WTC11 (cell line): Measurements from ENCODE around the gene OCEL1. TPM values are rescaled to one million over a fixed set of nuclear protein-coding genes. Genes with fewer than 3 reads are reported as not detected.

Source experiments
- ATAC-seq: fragments of 200-7000 bp; cut with Tn5 transposase; 2 replicates; pipeline ENCODE4 v1.10.0; 2021; ENCODE audit warnings: mild to moderate bottlenecking, moderate library complexity
- CTCF ChIA-PET: fragments of 300-600 bp; sonication (Branson Sonifier 250); formaldehyde crosslinking; loops from one replicate; lab custom pipeline; 2021; ENCODE audit warnings: antibody characterized with exemption; lab: Charles Lee
- POLR2A ChIA-PET: fragments of 350-600 bp; sonication (Branson Sonifier 250); formaldehyde crosslinking; loops from one replicate; lab custom pipeline; 2021; ENCODE audit warnings: antibody characterized with exemption; lab: Charles Lee
- DNase-seq: peaks from one replicate; pipeline ENCODE4 v3.0.0; 2021; ENCODE audit warnings: low spot score
- H3K27ac Mint-ChIP-seq: 2 replicates; pipeline ENCODE4 v1.8.0; 2021; ENCODE audit warnings: mixed read lengths
- H3K27me3 Mint-ChIP-seq: 2 replicates; pipeline ENCODE4 v1.8.0; 2021; ENCODE audit warnings: low read depth, mild to moderate bottlenecking, moderate library complexity, mixed read lengths
- H3K36me3 Mint-ChIP-seq: 2 replicates; pipeline ENCODE4 v1.8.0; 2021; ENCODE audit warnings: mixed read lengths
- H3K4me1 Mint-ChIP-seq: 2 replicates; pipeline ENCODE4 v1.8.0; 2022; ENCODE audit warnings: mixed read lengths
- H3K4me3 Mint-ChIP-seq: 2 replicates; pipeline ENCODE4 v1.8.0; 2021; ENCODE audit warnings: mild to moderate bottlenecking, moderate library complexity, mixed read lengths
- H3K9me3 Mint-ChIP-seq: 2 replicates; pipeline ENCODE4 v1.8.0; 2021; ENCODE audit warnings: mixed read lengths
- AFF4 ChIP-seq: sonication (generic); formaldehyde crosslinking; IDR thresholded peaks from 2 replicates; pipeline ENCODE4 v1.8.1; 2023; ENCODE audit warnings: mild to moderate bottlenecking, missing genetic modification reagents, borderline replicate concordance
- ATF3 ChIP-seq: sonication (generic); formaldehyde crosslinking; conservative IDR thresholded peaks from 2 replicates; pipeline ENCODE4 v1.8.1; 2022; ENCODE audit warnings: mild to moderate bottlenecking, missing genetic modification reagents
- ATF6 ChIP-seq: sonication (generic); formaldehyde crosslinking; IDR thresholded peaks from 2 replicates; pipeline ENCODE4 v1.8.1; 2023; ENCODE audit warnings: mild to moderate bottlenecking, missing genetic modification reagents
- CREM ChIP-seq: sonication (generic); formaldehyde crosslinking; IDR thresholded peaks from 2 replicates; pipeline ENCODE4 v1.8.1; 2022; ENCODE audit warnings: mild to moderate bottlenecking, missing genetic modification reagents, moderate library complexity
- ELF4 ChIP-seq: sonication (generic); formaldehyde crosslinking; IDR thresholded peaks from 2 replicates; pipeline ENCODE4 v1.8.1; 2022; ENCODE audit warnings: low read depth, mild to moderate bottlenecking, moderate library complexity, missing genetic modification reagents
- ERG ChIP-seq: fragments of 250-450 bp; sonication (Bioruptor Pico); IDR thresholded peaks from 2 replicates; pipeline ENCODE4 v1.8.0; 2021; ENCODE audit warnings: mild to moderate bottlenecking
- ETV6 ChIP-seq: sonication (generic); formaldehyde crosslinking; IDR thresholded peaks from 2 replicates; pipeline ENCODE4 v1.8.1; 2022; ENCODE audit warnings: mild to moderate bottlenecking, missing genetic modification reagents
- GRHL2 ChIP-seq: fragments of 250-450 bp; sonication (Bioruptor Pico); IDR thresholded peaks from 2 replicates; pipeline ENCODE4 v1.8.0; 2022; ENCODE audit warnings: mild to moderate bottlenecking, moderate library complexity; ENCODE audit not compliant: insufficient replicate concordance, severe bottlenecking
- HMGXB4 ChIP-seq: sonication (generic); formaldehyde crosslinking; IDR thresholded peaks from 2 replicates; pipeline ENCODE4 v1.8.1; 2023; ENCODE audit warnings: mild to moderate bottlenecking, moderate library complexity, missing genetic modification reagents
- IRF1 ChIP-seq: sonication (generic); formaldehyde crosslinking; IDR thresholded peaks from 2 replicates; pipeline ENCODE4 v1.8.0; 2023; ENCODE audit warnings: missing genetic modification reagents
- JAZF1 ChIP-seq: fragments of 250-450 bp; sonication (Bioruptor Pico); IDR thresholded peaks from 2 replicates; pipeline ENCODE4 v1.9.0; 2021; ENCODE audit warnings: moderate library complexity, mild to moderate bottlenecking, inconsistent platforms
- JUN ChIP-seq: sonication (generic); formaldehyde crosslinking; IDR thresholded peaks from 2 replicates; pipeline ENCODE4 v1.8.0; 2023; ENCODE audit warnings: mild to moderate bottlenecking, missing genetic modification reagents
- MXD4 ChIP-seq: fragments of 250-450 bp; sonication (Bioruptor Pico); IDR thresholded peaks from 2 replicates; pipeline ENCODE4 v1.8.0; 2021; ENCODE audit warnings: mild to moderate bottlenecking, moderate library complexity, borderline replicate concordance
- NFYB ChIP-seq: sonication (generic); formaldehyde crosslinking; conservative IDR thresholded peaks from 2 replicates; pipeline ENCODE4 v1.8.0; 2022; ENCODE audit warnings: low read depth, missing genetic modification reagents
- PRRX2 ChIP-seq: fragments of 250-450 bp; sonication (Bioruptor Pico); IDR thresholded peaks from 2 replicates; pipeline ENCODE4 v1.8.0; 2021; ENCODE audit warnings: mild to moderate bottlenecking
- SMAD3 ChIP-seq: sonication (generic); formaldehyde crosslinking; IDR thresholded peaks from 2 replicates; pipeline ENCODE4 v1.8.0; 2022; ENCODE audit warnings: missing genetic modification reagents, mild to moderate bottlenecking, borderline replicate concordance
- SOX15 ChIP-seq: fragments of 250-450 bp; sonication (Bioruptor Pico); IDR thresholded peaks from 2 replicates; pipeline ENCODE4 v1.9.0; 2021; ENCODE audit warnings: mild to moderate bottlenecking
- TEAD1 ChIP-seq: sonication (generic); formaldehyde crosslinking; IDR thresholded peaks from 2 replicates; pipeline ENCODE4 v1.8.0; 2022; ENCODE audit warnings: mild to moderate bottlenecking, missing genetic modification reagents
- TEAD4 ChIP-seq: sonication (generic); formaldehyde crosslinking; IDR thresholded peaks from 2 replicates; pipeline ENCODE4 v1.8.0; 2022; ENCODE audit warnings: mild to moderate bottlenecking, missing genetic modification reagents
- USF1 ChIP-seq: sonication (generic); formaldehyde crosslinking; IDR thresholded peaks from 2 replicates; pipeline ENCODE4 v1.8.0; 2022; ENCODE audit warnings: mild to moderate bottlenecking, missing genetic modification reagents
- ZNF219 ChIP-seq: sonication (generic); formaldehyde crosslinking; IDR thresholded peaks from 2 replicates; pipeline ENCODE4 v1.8.0; 2023; ENCODE audit warnings: missing genetic modification reagents, mild to moderate bottlenecking, borderline replicate concordance
- ZNF263 ChIP-seq: sonication (generic); formaldehyde crosslinking; IDR thresholded peaks from 2 replicates; pipeline ENCODE4 v1.8.1; 2022; ENCODE audit warnings: low read depth, mild to moderate bottlenecking, moderate library complexity, missing genetic modification reagents
- total RNA-seq: library from RNA; stranded (reverse); gene quantifications from 3 replicates; pipeline ENCODE4 v1.2.3, GENCODE V29; 2021

OCEL1 gene
- total RNA-seq, 1 experiment from 2014 or later: 34.0 TPM

GRCh38 chr19:17214508-17215126, 11.4 kb upstream of the OCEL1 start (continued):
- no peak for TF ChIP-seq ZNF263 (CRISPR knock-in tag)
- no peak for TF ChIP-seq TEAD4 (CRISPR knock-in tag)
- TF ChIP-seq, all 79 proteins: peak for 0

- Mint-ChIP-seq H3K9me3 (no peaks in the 10 kb centered on the region), H3K4me1 (peaks cover 10% of the 10 kb centered on the region), H3K27me3 (no peaks in the 10 kb centered on the region), H3K27ac (peak within 1 kb of the TSS; percentile 98), H3K36me3 (peaks cover 23% of the 10 kb centered on the region), H3K4me3 (peak within 1 kb of the TSS; percentile 89)
- CTCF ChIA-PET: interaction anchor here (0.5 to 2.0 kb wide), 16 partner anchors 8 to 555 kb away, joined by 3 to 12 read pairs (median 4); partner anchors contain the start of genes BABAM1, MRPL34, OCEL1 and SMIM7
- DNase-seq: peak; percentile 87
- peak; percentile 90 for ATAC-seq
- POLR2A ChIA-PET: interaction anchor here (0.9 to 2.2 kb wide), 15 partner anchors 9 to 139 kb away, joined by 3 to 15 read pairs (median 5); partner anchors contain the start of genes ANKLE1, DDA1 and OCEL1
- TF ChIP-seq ETV6 (CRISPR knock-in tag): peak; percentile 77
- TF ChIP-seq MXD4: no peak
- TF ChIP-seq USF1 (CRISPR knock-in tag): no peak
- no peak for TF ChIP-seq TEAD1
- no peak for TF ChIP-seq ATF6
- TF ChIP-seq GRHL2: no peak
- TF ChIP-seq NFYB: no peak
- TF ChIP-seq HMGXB4 (CRISPR knock-in tag): no peak
- no peak for TF ChIP-seq ZNF219 (CRISPR knock-in tag)
- no peak for TF ChIP-seq JAZF1 (CRISPR knock-in tag)
- TF ChIP-seq IRF1 (CRISPR knock-in tag): no peak
- no peak for TF ChIP-seq AFF4 (CRISPR knock-in tag)
- no peak for TF ChIP-seq SMAD3
- TF ChIP-seq ERG (CRISPR knock-in tag): no peak
- TF ChIP-seq SOX15 (CRISPR knock-in tag): no peak
- TF ChIP-seq ELF4: no peak
- TF ChIP-seq PRRX2: no peak
- TF ChIP-seq ATF3 (CRISPR knock-in tag): no peak
- 0 out of 2 replicates have a peak, but pooled peaks have one; percentile 59 for TF ChIP-seq CREM (CRISPR knock-in tag)
- 0 out of 2 replicates have a peak, but pooled peaks have one; percentile 59 for TF ChIP-seq JUN
These were observed 10.7 kb upstream of the OCEL1 start, which contains the start of gene USE1 for GRCh38 chr19:17215127-17215971. Gene USE1, plus strand, starts transcription at chr19:17215357. Its CDS starts 49 bp downstream, at chr19:17215406.
